H1 (cell line): Measurements from ENCODE around the gene RPTOR. TPM values are rescaled to one million over a fixed set of nuclear protein-coding genes. Genes with fewer than 3 reads are reported as not detected.
"Not testable (repeated sequence)": the region's sequence is repeated elsewhere in the genome, so short reads cannot be mapped to it uniquely, and the experiment has no call there.

ENCODE experiments used
- CTCF ChIA-PET: fragments of 300-600 bp; sonication (Branson Sonifier 250); formaldehyde crosslinking; loops from one replicate; lab custom pipeline; 2021; ENCODE audit not compliant: partially characterized antibody; lab: Charles Lee
- POLR2A ChIA-PET: fragments of 300-600 bp; sonication (Branson Sonifier 250); formaldehyde crosslinking; loops from one replicate; lab custom pipeline; 2021; ENCODE audit warnings: inconsistent platforms; ENCODE audit not compliant: partially characterized antibody; lab: Charles Lee
- DNase-seq, 2 experiments: peaks; one replicate each; pipeline versions ENCODE4 v3.0.0 to v3.0.0-alpha.2; 2010 to 2022; ENCODE audit warnings: low spot score in 2 of 2, low read depth in 1 of 2, mixed read lengths in 1 of 2
- FAIRE-seq: peaks from 2 replicates; lab custom pipeline; 2011; peaks lifted over from hg19 to GRCh38; lab: Jason Lieb, UNC
- H2AFZ ChIP-seq: 2 replicates; pipeline ENCODE4 v1.8.1; 2012; ENCODE audit warnings: low read length, inconsistent platforms
- H2AK5ac ChIP-seq: 2 replicates; pipeline ENCODE4 v1.6.1; 2013; ENCODE audit warnings: low read depth, low read length
- H2BK120ac ChIP-seq: replicated peaks from 2 replicates; pipeline ENCODE3; 2013; ENCODE audit warnings: low read depth, low read length, inconsistent platforms
- H2BK12ac ChIP-seq: 2 replicates; pipeline ENCODE4 v1.6.1; 2013; ENCODE audit warnings: low read depth, low read length
- H2BK15ac ChIP-seq: 2 replicates; pipeline ENCODE4 v1.6.1; 2013; ENCODE audit warnings: low read length
- H2BK20ac ChIP-seq: 2 replicates; pipeline ENCODE4 v1.6.1; 2013; ENCODE audit warnings: low read length
- H2BK5ac ChIP-seq: 2 replicates; pipeline ENCODE4 v1.6.1; 2013; ENCODE audit warnings: low read depth, low read length
- H3K14ac ChIP-seq: 2 replicates; pipeline ENCODE4 v1.6.1; 2013; ENCODE audit warnings: inconsistent platforms; ENCODE audit not compliant: insufficient read length
- H3K18ac ChIP-seq: 2 replicates; pipeline ENCODE4 v1.6.1; 2013; ENCODE audit warnings: low read length; ENCODE audit errors: extremely low read depth
- H3K23ac ChIP-seq: 2 replicates; pipeline ENCODE4 v1.6.1; 2013; ENCODE audit warnings: inconsistent platforms; ENCODE audit not compliant: insufficient read length
- H3K23me2 ChIP-seq: 2 replicates; pipeline ENCODE4 v1.6.1; 2013; ENCODE audit warnings: low read depth, low read length
- H3K27ac ChIP-seq: 2 replicates; pipeline ENCODE4 v1.6.1; 2011; ENCODE audit warnings: low read depth, low read length, inconsistent platforms
- H3K27me3 ChIP-seq, 4 experiments: replicated peaks in 1 of 4; 1 replicate in 1 of 4; 2 replicates in 3 of 4; pipeline versions ENCODE4 v1.6.1 to v1.8.1; 2011 to 2013; ENCODE audit warnings: low read length in 3 of 4, mild to moderate bottlenecking in 3 of 4, inconsistent platforms in 2 of 4, mixed read lengths in 2 of 4, moderate library complexity in 1 of 4; ENCODE audit not compliant: control insufficient read depth in 3 of 4, insufficient read depth in 3 of 4; ENCODE audit errors: extremely low read depth in 1 of 4
- H3K36me3 ChIP-seq, 4 experiments: 2 replicates each; pipeline versions ENCODE4 v1.6.1 to v1.8.1; 2011 to 2013; ENCODE audit warnings: mild to moderate bottlenecking in 4 of 4, low read length in 3 of 4, moderate library complexity in 2 of 4, control low read depth in 1 of 4, inconsistent platforms in 1 of 4; ENCODE audit not compliant: insufficient read depth in 4 of 4, control insufficient read depth in 2 of 4
- H3K4ac ChIP-seq: replicated peaks from 2 replicates; pipeline ENCODE3; 2013; ENCODE audit warnings: low read length, low read depth, mixed read lengths, inconsistent platforms; ENCODE audit not compliant: insufficient read length
- H3K4me1 ChIP-seq, 4 experiments: replicated peaks in 1 of 4; 1 replicate in 1 of 4; 2 replicates in 3 of 4; pipeline versions ENCODE4 v1.6.1 to v1.8.1; 2011 to 2013; ENCODE audit warnings: low read length in 3 of 4, inconsistent platforms in 2 of 4, mixed read lengths in 1 of 4; ENCODE audit not compliant: insufficient read depth in 4 of 4, control insufficient read depth in 3 of 4
- H3K4me2 ChIP-seq, 2 experiments: 2 replicates each; pipeline versions ENCODE4 v1.6.1 to v1.8.1; 2011 to 2013; ENCODE audit warnings: low read depth in 2 of 2, low read length in 2 of 2, control low read depth in 1 of 2, inconsistent platforms in 1 of 2, mild to moderate bottlenecking in 1 of 2; ENCODE audit not compliant: insufficient read depth in 1 of 2
- H3K4me3 ChIP-seq, 4 experiments: fragments of 200-600, 300-600 bp in 1 of 4; sonication (generic), shearing (Covaris generic), sonication (Bioruptor Twin) in 1 of 4; 2 replicates each; pipeline versions ENCODE4 v1.5.1 to v1.8.1; 2011 to 2016; ENCODE audit warnings: low read length in 4 of 4, low read depth in 3 of 4, control low read depth in 2 of 4, inconsistent platforms in 2 of 4, mild to moderate bottlenecking in 2 of 4, mixed read lengths in 1 of 4, moderate library complexity in 1 of 4; ENCODE audit not compliant: insufficient read depth in 2 of 4; ENCODE audit errors: extremely low read depth in 1 of 4
- H3K56ac ChIP-seq: replicated peaks from 2 replicates; pipeline ENCODE3; 2013; ENCODE audit warnings: low read depth, mild to moderate bottlenecking, mixed read lengths, low read length, inconsistent platforms; ENCODE audit not compliant: insufficient read length
- H3K79me1 ChIP-seq: 2 replicates; pipeline ENCODE4 v1.6.1; 2013; ENCODE audit warnings: low read depth, low read length, control low read depth
- H3K79me2 ChIP-seq, 2 experiments: 2 replicates each; pipeline versions ENCODE4 v1.6.1 to v1.8.1; 2012 to 2013; ENCODE audit warnings: low read length in 2 of 2, mild to moderate bottlenecking in 2 of 2, inconsistent platforms in 1 of 2; ENCODE audit not compliant: insufficient read depth in 2 of 2, control insufficient read depth in 1 of 2
- H3K9ac ChIP-seq, 4 experiments: replicated peaks in 1 of 4; 1 replicate in 1 of 4; 2 replicates in 3 of 4; pipeline versions ENCODE4 v1.6.1 to v1.8.1; 2011 to 2013; ENCODE audit warnings: low read depth in 3 of 4, low read length in 3 of 4, control low read depth in 2 of 4, mild to moderate bottlenecking in 2 of 4, moderate library complexity in 2 of 4, inconsistent platforms in 1 of 4; ENCODE audit errors: extremely low read depth in 1 of 4
- H3K9me3 ChIP-seq, 2 experiments: 2 replicates each; pipeline versions ENCODE4 v1.6.1 to v1.8.1; 2012 to 2013; ENCODE audit warnings: mild to moderate bottlenecking in 2 of 2, moderate library complexity in 2 of 2, control low read depth in 1 of 2, inconsistent platforms in 1 of 2, low read depth in 1 of 2, low read length in 1 of 2, mixed read lengths in 1 of 2; ENCODE audit not compliant: insufficient read depth in 2 of 2
- H4K20me1 ChIP-seq, 2 experiments: replicated peaks in 1 of 2; 2 replicates each; pipeline versions ENCODE3 to v1.8.1; 2011 to 2013; ENCODE audit warnings: inconsistent platforms in 2 of 2, low read length in 2 of 2, mild to moderate bottlenecking in 1 of 2; ENCODE audit not compliant: insufficient read depth in 2 of 2, control insufficient read depth in 1 of 2
- H4K5ac ChIP-seq: 2 replicates; pipeline ENCODE4 v1.6.1; 2013; ENCODE audit warnings: low read length, low read depth, mixed read lengths, inconsistent platforms; ENCODE audit not compliant: insufficient read length
- H4K8ac ChIP-seq: 2 replicates; pipeline ENCODE4 v1.8.0; 2013; ENCODE audit warnings: mild to moderate bottlenecking, moderate library complexity, low read length, inconsistent platforms; ENCODE audit not compliant: insufficient read depth; ENCODE audit errors: extremely low read depth
- H4K91ac ChIP-seq: replicated peaks from 2 replicates; pipeline ENCODE3; 2013; ENCODE audit warnings: low read length, mixed read lengths, inconsistent platforms; ENCODE audit not compliant: insufficient read length
- WGBS, 2 experiments: shearing (Covaris generic) in 1 of 2; methylation state at CpG; one replicate each; pipeline versions ENCODE4 v1.1.6 to v1.1.7; 2013 to 2015; ENCODE audit warnings: low lambda C conversion rate in 2 of 2, mixed read lengths in 2 of 2, inconsistent platforms in 1 of 2, low coverage in 1 of 2, missing lambda C conversion rate in 1 of 2; ENCODE audit not compliant: insufficient replicate concordance in 2 of 2, insufficient coverage in 1 of 2, insufficient read length in 1 of 2; ENCODE audit errors: extremely low coverage in 1 of 2, missing lambda C conversion rate in 1 of 2; 5-methylcytosine and 5-hydroxymethylcytosine counted together
- polyA plus RNA-seq, 7 experiments: library from polyadenylated mRNA; depleted of rRNA in 3 of 7; stranded (reverse) in 5 of 7; unstranded in 2 of 7; fragments of >200 nt in 5 of 7; fragments of 200-250 nt in 2 of 7; gene quantifications; 1 replicate in 5 of 7; 2 replicates in 1 of 7; 4 replicates in 1 of 7; pipeline versions ENCODE4 v1.2.1 to v1.2.3, GENCODE V29; 2011 to 2013; ENCODE audit warnings: missing spikeins in 2 of 7, mixed read lengths in 2 of 7
- total RNA-seq: library from RNA; stranded (reverse); fragmentation: NEBNext Ultra II Directional; extraction: Animal tissue kit (Norgen Biotek cat#: 25700); gene quantifications from 2 replicates; pipeline ENCODE4 v1.2.1, GENCODE V29; 2021

The RPTOR gene
- total and polyA plus RNA-seq, 2 of the 8 experiments (the other 6 are each of a cell fraction or from before 2014, with no cell fraction given): 6.9 to 28.7 TPM

DNA sequence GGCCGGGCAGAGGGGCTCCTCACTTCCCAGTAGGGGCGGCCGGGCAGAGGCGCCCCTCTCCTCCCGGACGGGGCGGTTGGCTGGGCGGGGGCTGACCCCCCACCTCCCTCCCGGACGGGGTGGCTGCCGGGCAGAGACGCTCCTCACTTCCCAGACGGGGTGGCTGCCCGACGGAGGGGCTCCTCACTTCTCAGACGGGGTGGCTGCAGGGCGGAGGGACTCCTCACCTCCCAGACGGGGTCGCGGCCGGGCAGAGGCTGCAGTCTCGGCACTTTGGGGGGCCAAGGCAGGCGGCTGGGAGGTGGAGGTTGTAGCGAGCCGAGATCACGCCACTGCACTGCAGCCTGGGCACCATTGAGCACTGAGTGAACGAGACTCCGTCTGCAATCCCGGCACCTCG lies 7.3 kb upstream of the RPTOR start:
- H3K27me3 ChIP-seq, FAIRE-seq, CTCF ChIA-PET: not testable (repeated sequence)

More for the DNA sequence above, 7.3 kb upstream of the RPTOR start:
- H3K18ac ChIP-seq, H3K79me1 ChIP-seq, H3K4me3 ChIP-seq, H2BK5ac ChIP-seq, H3K4me1 ChIP-seq, H3K9me3 ChIP-seq, H3K4ac ChIP-seq, H2BK120ac ChIP-seq, H4K8ac ChIP-seq, H3K23me2 ChIP-seq, H2AK5ac ChIP-seq, H3K79me2 ChIP-seq, H2BK12ac ChIP-seq, H4K91ac ChIP-seq, H2AFZ ChIP-seq, H4K20me1 ChIP-seq, H2BK20ac ChIP-seq, H3K36me3 ChIP-seq, H3K14ac ChIP-seq, H2BK15ac ChIP-seq, H3K27ac ChIP-seq, H3K9ac ChIP-seq, H4K5ac ChIP-seq, H3K56ac ChIP-seq, DNase-seq, H3K23ac ChIP-seq, POLR2A ChIA-PET, H3K4me2 ChIP-seq: not testable (repeated sequence)
- 100% methylated on average over 9 of the region's 30 CpGs; no CpG with 5 or more reads in 1 of the 2 experiments for WGBS, 2 experiments
